Measurements from ENCODE around the gene NCOA1.

- TF ChIP-seq CTCF (IDR thresholded peaks at IDR 0.05; ENCODE audit: low read depth, low read length, poor library complexity, severe bottlenecking) (no peak), EZH2phosphoT487 (IDR thresholded peaks at IDR 0.05; ENCODE audit: borderline replicate concordance, low read length) (no peak)
These were observed 48.2 kb downstream of the NCOA1 start for GRCh38 chr2:24539258-24539657.
